Astrocyte (in vitro differentiated cells and primary cell): ENCODE results near the gene CLEC16A.

Source experiments
- CTCF ChIP-seq: IDR thresholded peaks from 2 replicates; pipeline ENCODE4 v1.5.1; 2011; ENCODE audit warnings: low read depth, mild to moderate bottlenecking, inconsistent platforms, low read length, moderate library complexity; ENCODE audit not compliant: insufficient read depth
- EZH2 ChIP-seq: IDR thresholded peaks from 2 replicates; pipeline ENCODE4 v1.6.1; 2012; ENCODE audit warnings: mild to moderate bottlenecking, low read length, inconsistent platforms; ENCODE audit not compliant: insufficient read depth

DNA sequence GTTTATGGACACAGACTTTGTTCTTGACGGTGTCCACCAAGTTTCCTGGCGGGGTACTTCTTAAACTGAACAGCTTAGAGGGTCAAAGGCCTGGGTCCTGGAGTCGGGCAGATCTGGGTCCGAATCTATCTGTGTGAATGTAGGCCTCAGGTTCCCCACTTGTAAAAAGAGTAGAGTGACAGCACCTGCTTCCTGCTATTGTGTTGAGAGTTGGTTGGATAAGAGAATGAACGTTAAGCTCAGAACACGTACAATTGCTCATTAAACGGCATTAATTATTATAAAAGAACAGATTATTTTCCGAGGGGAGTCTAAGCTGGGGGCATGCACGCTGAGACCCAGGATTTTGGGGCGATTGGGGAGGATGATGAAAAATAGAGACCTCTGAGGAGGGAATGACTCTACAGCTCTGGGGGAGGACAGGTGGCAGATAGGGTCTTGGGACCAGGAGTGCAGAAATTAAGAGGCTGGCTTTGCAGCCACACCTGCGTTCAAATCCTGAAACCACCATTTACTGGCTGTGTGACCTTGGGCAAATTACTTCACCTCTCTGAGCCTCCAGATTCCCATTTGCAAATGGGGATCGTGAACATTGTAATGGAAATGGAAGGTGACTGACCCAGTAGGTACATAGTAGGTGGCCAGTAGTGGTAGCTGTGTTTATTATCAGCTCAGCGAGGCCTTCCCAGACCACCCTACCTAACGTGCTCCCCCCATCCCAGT, 862 bp downstream of the CLEC16A start:
- TF ChIP-seq CTCF (no peak), EZH2 (no peak)
